ENCODE results near the gene TMEM62. TPM values are rescaled to one million over a fixed set of nuclear protein-coding genes. Genes with fewer than 3 reads are reported as not detected.

The TMEM62 gene
- total and polyA plus RNA-seq, 2 donors (not counting 1 experiment from before 2014, with no cell fraction given) = 18.6 to 65.3 TPM

GRCh38 chr15:43213466-43213865, 80.1 kb downstream of the TMEM62 start:
- Mint-ChIP-seq H3K9me3 (ENCODE audit: insufficient read depth) (peaks cover 2% of the 10 kb centered on the region), H3K27ac (no peak overlapping the region), H3K4me1 (no peaks in the 10 kb centered on the region), H3K27me3 (peaks cover 13% of the 10 kb centered on the region), H3K4me3 (no peak overlapping the region)
- Histone ChIP-seq H3K36me3 (replicated peaks in 1 of 2; ENCODE audit: control extremely low read depth in 1 of 2, control insufficient read depth in 1 of 2, extremely low read depth in 1 of 2, insufficient read depth in 2 of 2, low read length in 1 of 2) (no peaks in the 10 kb centered on the region), H3K27me3 (replicated peaks in 1 of 4; ENCODE audit: control extremely low read depth in 1 of 4, control insufficient read depth in 3 of 4, insufficient read depth in 4 of 4, low read length in 3 of 4) (peaks cover 0 to 11% (median 0%) of the 10 kb centered on the region in 4 experiments), H3K79me2 (ENCODE audit: control insufficient read depth, insufficient read depth, low read length) (no peaks in the 10 kb centered on the region), H3K9ac (ENCODE audit: low read length) (no peak overlapping the region), H4K20me1 (ENCODE audit: control insufficient read depth, insufficient read depth, low read length, poor library complexity, severe bottlenecking) (no peaks in the 10 kb centered on the region), H3K9me3 (ENCODE audit: control extremely low read depth in 1 of 3, control insufficient read depth in 2 of 3, insufficient read depth in 1 of 3, low read length in 2 of 3) (no peaks in the 10 kb centered on the region), H3K4me2 (replicated peaks; ENCODE audit: low read depth, low read length, poor library complexity, severe bottlenecking) (no peak overlapping the region), H3K4me3 (ENCODE audit: control extremely low read depth in 1 of 5, extremely low read depth in 1 of 5, insufficient read depth in 1 of 5, low read depth in 2 of 5, low read length in 4 of 5) (no peak overlapping the region), H3K27ac (ENCODE audit: low read length in 2 of 2) (no peak overlapping the region), H3K4me1 (ENCODE audit: control insufficient read depth in 2 of 2, insufficient read depth in 2 of 2, low read length in 2 of 2) (no peaks in the 10 kb centered on the region), H2AFZ (ENCODE audit: insufficient read depth, low read depth, low read length, poor library complexity, severe bottlenecking) (no peak overlapping the region)
- ChIA-PET POLR2A (no interaction called here), CTCF (interaction anchor here (0.9 to 3.8 kb wide), 4 partner anchors 9 to 73 kb away, joined by 3 to 24 read pairs (median 6); no protein-coding TSS in a partner anchor)
- DNase-seq (no peak), ATAC-seq (ENCODE audit: low read depth) (no peak)
- intact Hi-C loops (cut with micrococcal nuclease) = no loop called here
- WGBS (ENCODE audit: insufficient coverage) = 81% methylated on average over 5 of the region's 5 CpGs
- TF ChIP-seq CTCF (IDR thresholded peaks at IDR 0.05) (no peak), EZH2 (IDR thresholded peaks at IDR 0.05; ENCODE audit: borderline replicate concordance, insufficient read depth, low read depth, low read length, poor library complexity, severe bottlenecking) (no peak)

GRCh38 chr15:43214169-43214568, 80.8 kb downstream of the TMEM62 start:
- Histone ChIP-seq H3K4me3 (ENCODE audit: control extremely low read depth in 1 of 5, extremely low read depth in 1 of 5, insufficient read depth in 1 of 5, low read depth in 2 of 5, low read length in 4 of 5) (no peak overlapping the region), H4K20me1 (ENCODE audit: control insufficient read depth, insufficient read depth, low read length, poor library complexity, severe bottlenecking) (no peaks in the 10 kb centered on the region), H3K4me1 (ENCODE audit: control insufficient read depth in 2 of 2, insufficient read depth in 2 of 2, low read length in 2 of 2) (no peaks in the 10 kb centered on the region), H3K9ac (ENCODE audit: low read length) (no peak overlapping the region), H3K9me3 (ENCODE audit: control extremely low read depth in 1 of 3, control insufficient read depth in 2 of 3, insufficient read depth in 1 of 3, low read length in 2 of 3) (no peaks in the 10 kb centered on the region), H3K79me2 (ENCODE audit: control insufficient read depth, insufficient read depth, low read length) (no peaks in the 10 kb centered on the region), H3K27me3 (replicated peaks in 1 of 4; ENCODE audit: control extremely low read depth in 1 of 4, control insufficient read depth in 3 of 4, insufficient read depth in 4 of 4, low read length in 3 of 4) (peaks cover 0 to 10% (median 0%) of the 10 kb centered on the region in 4 experiments), H3K36me3 (replicated peaks in 1 of 2; ENCODE audit: control extremely low read depth in 1 of 2, control insufficient read depth in 1 of 2, extremely low read depth in 1 of 2, insufficient read depth in 2 of 2, low read length in 1 of 2) (no peaks in the 10 kb centered on the region), H3K27ac (ENCODE audit: low read length in 2 of 2) (no peak overlapping the region), H2AFZ (ENCODE audit: insufficient read depth, low read depth, low read length, poor library complexity, severe bottlenecking) (no peak overlapping the region), H3K4me2 (replicated peaks; ENCODE audit: low read depth, low read length, poor library complexity, severe bottlenecking) (no peak overlapping the region)
- no peaks in the 10 kb centered on the region for H3K4me1 Mint-ChIP-seq
- TF ChIP-seq CTCF (IDR thresholded peaks at IDR 0.05) (no peak), EZH2 (IDR thresholded peaks at IDR 0.05; ENCODE audit: borderline replicate concordance, insufficient read depth, low read depth, low read length, poor library complexity, severe bottlenecking) (no peak)
- H3K27ac Mint-ChIP-seq = no peak overlapping the region
- no peak for ATAC-seq (ENCODE audit: low read depth)
- H3K9me3 Mint-ChIP-seq (ENCODE audit: insufficient read depth) = peaks cover 2% of the 10 kb centered on the region
- ChIA-PET CTCF (interaction anchor here (0.7 to 19.7 kb wide), 4 partner anchors 10 to 70 kb away, joined by 3 to 549 read pairs (median 16); no protein-coding TSS in a partner anchor), POLR2A (no interaction called here)
- no peak for DNase-seq
- H3K27me3 Mint-ChIP-seq = peaks cover 12% of the 10 kb centered on the region
- WGBS (ENCODE audit: insufficient coverage) = 83% methylated on average over 8 of the region's 8 CpGs
- intact Hi-C loops (cut with micrococcal nuclease) = no loop called here
- H3K4me3 Mint-ChIP-seq = no peak overlapping the region

Measured in B cell (primary cell).